GM19240 (cell line): ENCODE measurements around the gene BCAR3.
"Not testable (repeated sequence)": the region's sequence is repeated elsewhere in the genome, so short reads cannot be mapped to it uniquely, and the experiment has no call there.

ENCODE experiments used
- DNase-seq: peaks from one replicate; pipeline ENCODE4 v3.0.0; 2011; ENCODE audit warnings: low spot score; ENCODE audit not compliant: insufficient read length

Gene BCAR3

GRCh38 chr1:93553886-93554490, 127.6 kb downstream of the BCAR3 start:
- DNase-seq = not testable (repeated sequence)

GRCh38 chr1:93552741-93553455, 128.7 kb downstream of the BCAR3 start:
- no peak for DNase-seq

- DNase-seq = no peak
Measured at GRCh38 chr1:93549811-93550210, 131.8 kb downstream of the BCAR3 start.

- no peak for DNase-seq
Measured at GRCh38 chr1:93549131-93549530, 132.5 kb downstream of the BCAR3 start.

GRCh38 chr1:93546162-93546863, 135.3 kb downstream of the BCAR3 start:
- DNase-seq = no peak

- no peak for DNase-seq
Measured at GRCh38 chr1:93542398-93542797, 139.2 kb downstream of the BCAR3 start.

- no peak for DNase-seq
Measured at GRCh38 chr1:93541045-93541444, 140.6 kb downstream of the BCAR3 start.

GRCh38 chr1:93537924-93538323, 143.7 kb downstream of the BCAR3 start:
- no peak for DNase-seq

- no peak for DNase-seq
Measured at GRCh38 chr1:93537396-93537795, 144.2 kb downstream of the BCAR3 start.

- no peak for DNase-seq
Measured at GRCh38 chr1:93533677-93534076, 148.0 kb downstream of the BCAR3 start.

GRCh38 chr1:93532780-93533378, 148.8 kb downstream of the BCAR3 start:
- no peak for DNase-seq

GRCh38 chr1:93531193-93531592, 150.4 kb downstream of the BCAR3 start:
- no peak for DNase-seq

GRCh38 chr1:93528412-93528811, 153.2 kb downstream of the BCAR3 start:
- no peak for DNase-seq

- no peak for DNase-seq
Measured at GRCh38 chr1:93526431-93526830, 155.2 kb downstream of the BCAR3 start.

- no peak for DNase-seq
Measured at GRCh38 chr1:93525431-93525830, 156.2 kb downstream of the BCAR3 start.

- no peak for DNase-seq
Measured at GRCh38 chr1:93522721-93523120, 158.9 kb downstream of the BCAR3 start.

GRCh38 chr1:93521618-93522017, 160.0 kb downstream of the BCAR3 start:
- DNase-seq = no peak

- DNase-seq = no peak
Measured at GRCh38 chr1:93519199-93519829, 162.3 kb downstream of the BCAR3 start.

- DNase-seq = no peak
Measured at GRCh38 chr1:93518516-93518915, 163.1 kb downstream of the BCAR3 start.

- no peak for DNase-seq
Measured at GRCh38 chr1:93516164-93516563, 165.5 kb downstream of the BCAR3 start.
